ENCODE data around the gene HSPG2.

HSPG2 gene

DNA sequence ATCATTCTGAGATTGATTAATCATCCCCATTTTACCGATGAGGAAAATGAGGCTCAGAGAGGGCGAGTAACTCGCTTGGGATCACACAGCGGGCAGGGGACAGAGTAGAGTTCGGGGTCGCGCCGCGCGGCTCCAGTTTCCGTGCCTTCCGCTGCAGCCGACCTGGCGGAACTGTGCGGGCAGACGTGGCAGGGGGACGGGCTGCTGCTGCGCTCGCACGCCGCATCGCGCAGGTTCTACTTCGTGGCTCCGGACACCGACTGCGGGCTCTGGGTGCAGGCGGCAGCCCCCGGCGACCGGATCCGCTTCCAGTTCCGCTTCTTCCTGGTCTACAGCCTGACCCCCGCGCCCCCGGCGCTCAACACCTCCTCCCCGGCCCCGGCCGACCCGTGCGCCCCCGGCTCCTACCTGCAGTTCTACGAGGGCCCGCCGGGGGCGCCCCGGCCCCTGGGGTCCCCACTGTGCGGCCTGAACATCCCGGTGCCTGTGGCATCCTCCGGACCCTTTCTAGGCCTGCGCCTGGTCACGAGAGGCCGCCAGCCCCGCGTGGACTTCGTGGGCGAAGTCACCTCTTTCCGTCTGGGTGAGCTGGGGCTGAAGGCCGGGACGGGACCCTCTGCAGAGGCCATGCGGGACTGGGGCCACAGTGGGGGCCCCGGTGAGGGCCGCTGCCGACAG lies 122.7 kb downstream of the HSPG2 start:
- Histone ChIP-seq H3K4me3 (ENCODE audit: insufficient read depth, low read depth, low read length) (peak overlapping the region; percentile 49), H3K4me1 (ENCODE audit: control insufficient read depth, insufficient read depth, low read length) (peaks cover 5% of the 10 kb centered on the region), H3K27ac (ENCODE audit: insufficient read depth, low read depth, low read length, poor library complexity, severe bottlenecking) (no peak overlapping the region), H3K27me3 (ENCODE audit: control insufficient read depth, insufficient read depth, low read length, poor library complexity, severe bottlenecking) (peaks cover 9% of the 10 kb centered on the region), H3K36me3 (ENCODE audit: control insufficient read depth, insufficient read depth, low read length) (no peaks in the 10 kb centered on the region), H3K9me3 (ENCODE audit: control insufficient read depth, low read length) (no peaks in the 10 kb centered on the region)
- WGBS, 2 experiments, result 14% methylated on average over 65 of the region's 65 CpGs

DNA sequence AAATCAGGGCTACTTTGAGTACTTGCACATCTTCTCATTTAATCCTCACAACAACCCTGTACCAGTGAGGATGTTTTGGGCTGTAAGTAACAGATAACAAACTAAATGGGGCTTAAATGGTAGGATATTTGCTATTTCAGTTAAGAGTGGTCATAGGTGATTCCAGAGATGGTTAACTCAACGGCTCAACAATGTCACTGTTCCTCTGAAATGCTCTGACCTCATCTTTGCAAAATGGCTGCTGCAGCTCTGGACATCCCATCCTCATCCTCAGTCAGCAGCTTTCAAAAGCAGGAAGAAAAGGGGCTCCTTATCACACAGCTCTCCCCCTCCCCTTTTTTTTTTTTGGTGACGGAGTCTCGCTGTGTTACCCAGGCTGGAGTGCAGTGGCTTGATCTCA lies 123.6 kb downstream of the HSPG2 start:
- 94 to 98% methylated on average over 3 of the region's 3 CpGs for WGBS, 2 experiments
- H3K27me3 ChIP-seq (ENCODE audit: control insufficient read depth, insufficient read depth, low read length, poor library complexity, severe bottlenecking), result peaks cover 9% of the 10 kb centered on the region
- H3K36me3 ChIP-seq (ENCODE audit: control insufficient read depth, insufficient read depth, low read length), result no peaks in the 10 kb centered on the region

DNA sequence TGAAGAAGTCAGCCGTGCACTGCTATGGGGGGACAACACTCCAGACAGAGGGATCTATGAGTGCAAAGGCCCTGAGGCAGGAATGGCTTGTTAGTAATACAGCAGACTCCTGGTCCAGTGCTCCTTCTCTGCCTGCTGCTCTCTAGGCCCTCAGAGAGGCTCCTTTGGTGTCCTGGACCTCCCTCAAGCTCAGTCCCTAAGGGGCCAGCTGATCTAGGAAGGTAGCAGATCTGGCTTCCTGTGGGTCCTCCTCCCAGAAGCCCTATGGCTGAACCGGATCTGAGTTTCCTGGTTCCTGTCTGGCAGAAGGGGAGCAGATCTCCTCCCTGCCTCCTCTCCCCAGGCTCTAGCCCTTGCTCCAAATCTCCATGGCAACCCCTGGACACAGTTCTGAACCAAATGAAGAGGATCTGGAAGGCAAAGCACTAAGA lies 125.2 kb downstream of the HSPG2 start, which contains the start of gene LDLRAD2:
TSS of gene LDLRAD2 (plus strand) at position 391 of the 431 bp plus-strand sequence. CDS start 187 bp downstream, outside the sequence.
- 80 to 85% methylated on average over 2 of the region's 2 CpGs for WGBS, 2 experiments
- H3K27me3 ChIP-seq (ENCODE audit: control insufficient read depth, insufficient read depth, low read length, poor library complexity, severe bottlenecking), result peaks cover 9% of the 10 kb centered on the region
- no peak within 1 kb of the TSS for H3K4me3 ChIP-seq (ENCODE audit: insufficient read depth, low read depth, low read length)
- no peaks in the 10 kb centered on the region for H3K9me3 ChIP-seq (ENCODE audit: control insufficient read depth, low read length)
- no peaks in the 10 kb centered on the region for H3K36me3 ChIP-seq (ENCODE audit: control insufficient read depth, insufficient read depth, low read length)
- H3K27ac ChIP-seq (ENCODE audit: insufficient read depth, low read depth, low read length, poor library complexity, severe bottlenecking), result no peak within 1 kb of the TSS
- peaks cover 5% of the 10 kb centered on the region for H3K4me1 ChIP-seq (ENCODE audit: control insufficient read depth, insufficient read depth, low read length)

More for the DNA sequence above, 123.6 kb downstream of the HSPG2 start:
- Histone ChIP-seq H3K27ac (ENCODE audit: insufficient read depth, low read depth, low read length, poor library complexity, severe bottlenecking) (no peak overlapping the region), H3K9me3 (ENCODE audit: control insufficient read depth, low read length) (no peaks in the 10 kb centered on the region), H3K4me1 (ENCODE audit: control insufficient read depth, insufficient read depth, low read length) (peaks cover 5% of the 10 kb centered on the region), H3K4me3 (ENCODE audit: insufficient read depth, low read depth, low read length) (no peak overlapping the region)

DNA sequence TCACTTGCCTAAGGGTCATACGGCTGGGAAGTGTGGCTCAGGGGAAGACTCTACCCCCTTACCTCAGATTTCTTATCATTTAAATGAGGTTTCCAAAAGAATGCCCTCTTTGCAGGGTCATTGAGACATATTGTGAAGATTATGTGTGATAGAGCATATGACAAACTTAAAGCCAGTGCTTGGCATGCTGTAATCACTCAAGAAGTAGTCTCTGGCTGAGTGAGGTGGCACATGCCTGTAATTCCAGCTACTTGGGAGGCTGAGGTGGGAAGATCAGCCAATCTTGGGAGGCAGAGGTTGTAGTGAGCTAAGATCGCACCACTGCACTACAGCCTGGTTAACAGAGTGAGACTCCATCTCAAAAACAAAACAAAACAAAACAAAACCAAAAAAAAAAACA lies 132.6 kb downstream of the HSPG2 start:
- H3K27me3 ChIP-seq (ENCODE audit: control insufficient read depth, insufficient read depth, low read length, poor library complexity, severe bottlenecking), result no peaks in the 10 kb centered on the region
- no peaks in the 10 kb centered on the region for H3K36me3 ChIP-seq (ENCODE audit: control insufficient read depth, insufficient read depth, low read length)
- no peaks in the 10 kb centered on the region for H3K4me1 ChIP-seq (ENCODE audit: control insufficient read depth, insufficient read depth, low read length)
- H3K9me3 ChIP-seq (ENCODE audit: control insufficient read depth, low read length), result no peaks in the 10 kb centered on the region
- no peak overlapping the region for H3K27ac ChIP-seq (ENCODE audit: insufficient read depth, low read depth, low read length, poor library complexity, severe bottlenecking)
- 73 to 87% methylated on average over 2 of the region's 2 CpGs for WGBS, 2 experiments
- no peak overlapping the region for H3K4me3 ChIP-seq (ENCODE audit: insufficient read depth, low read depth, low read length)

DNA sequence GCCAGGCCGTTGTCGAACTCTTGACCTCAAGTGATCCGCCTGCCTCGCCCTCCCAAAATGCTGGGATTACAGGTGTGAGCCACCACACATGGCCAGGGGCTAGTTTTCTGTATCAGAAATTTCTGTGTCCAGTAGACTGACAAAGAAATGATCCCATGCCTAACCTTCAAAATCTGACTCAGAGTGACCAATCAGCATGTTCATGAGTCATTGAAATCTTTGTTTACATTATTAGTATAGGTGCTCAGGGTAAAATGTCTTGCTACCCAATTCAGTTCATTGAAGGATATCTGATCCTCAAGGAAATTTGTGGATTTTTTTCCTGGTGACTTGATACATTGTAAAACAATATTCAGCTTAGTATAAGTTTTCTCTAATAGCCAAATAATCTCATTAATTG lies 136.0 kb downstream of the HSPG2 start:
- no peak overlapping the region for H3K4me3 ChIP-seq (ENCODE audit: insufficient read depth, low read depth, low read length)
- H3K36me3 ChIP-seq (ENCODE audit: control insufficient read depth, insufficient read depth, low read length), result no peaks in the 10 kb centered on the region
- H3K27me3 ChIP-seq (ENCODE audit: control insufficient read depth, insufficient read depth, low read length, poor library complexity, severe bottlenecking), result no peaks in the 10 kb centered on the region
- no peaks in the 10 kb centered on the region for H3K4me1 ChIP-seq (ENCODE audit: control insufficient read depth, insufficient read depth, low read length)
- 91 to 96% methylated on average over 4 of the region's 4 CpGs for WGBS, 2 experiments
- no peaks in the 10 kb centered on the region for H3K9me3 ChIP-seq (ENCODE audit: control insufficient read depth, low read length)
- H3K27ac ChIP-seq (ENCODE audit: insufficient read depth, low read depth, low read length, poor library complexity, severe bottlenecking), result no peak overlapping the region

DNA sequence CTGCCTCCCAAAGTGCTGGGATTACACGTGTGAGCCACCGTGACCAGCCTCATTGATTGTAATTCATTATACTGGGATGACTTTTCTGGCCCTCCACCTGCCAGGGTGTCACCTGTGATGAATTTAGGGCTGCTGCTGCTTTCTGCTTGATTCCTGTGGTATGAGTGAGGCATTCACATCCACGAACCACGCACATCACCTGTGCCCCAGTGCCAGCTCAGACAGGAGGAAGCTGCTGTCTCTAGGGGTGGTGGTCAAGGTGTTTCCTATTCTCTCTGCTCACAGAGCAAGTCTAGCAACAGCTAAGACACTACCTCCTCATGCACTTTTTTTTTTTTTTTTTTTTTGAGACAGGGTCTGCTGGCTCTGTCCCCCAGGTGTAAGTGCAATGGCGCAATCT lies 137.4 kb downstream of the HSPG2 start:
- Histone ChIP-seq H3K27ac (ENCODE audit: insufficient read depth, low read depth, low read length, poor library complexity, severe bottlenecking) (no peak overlapping the region), H3K4me3 (ENCODE audit: insufficient read depth, low read depth, low read length) (no peak overlapping the region), H3K36me3 (ENCODE audit: control insufficient read depth, insufficient read depth, low read length) (no peaks in the 10 kb centered on the region), H3K27me3 (ENCODE audit: control insufficient read depth, insufficient read depth, low read length, poor library complexity, severe bottlenecking) (no peaks in the 10 kb centered on the region), H3K9me3 (ENCODE audit: control insufficient read depth, low read length) (no peaks in the 10 kb centered on the region), H3K4me1 (ENCODE audit: control insufficient read depth, insufficient read depth, low read length) (no peaks in the 10 kb centered on the region)
- WGBS, 2 experiments, result 87 to 95% methylated on average over 5 of the region's 5 CpGs

DNA sequence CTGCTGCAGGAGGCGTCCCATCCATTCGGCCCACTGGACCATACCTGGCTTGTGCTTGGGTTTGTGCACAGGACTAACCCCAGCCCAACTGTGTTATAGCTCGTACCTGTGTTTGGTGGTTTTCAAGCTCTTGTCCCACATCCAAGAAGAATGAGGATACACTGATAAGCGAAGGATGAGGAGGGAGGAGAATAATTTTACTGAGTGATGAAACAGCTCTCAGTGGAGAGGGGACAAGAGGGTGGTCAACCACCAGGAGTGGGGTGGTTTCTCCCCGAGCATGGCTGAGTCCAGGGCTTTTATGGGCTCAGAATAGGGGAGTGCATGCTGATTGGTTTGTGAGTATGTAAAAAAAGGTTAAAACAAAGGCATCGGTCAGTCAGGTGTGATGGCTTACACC lies 142.0 kb downstream of the HSPG2 start:
- 90 to 95% methylated on average over 6 of the region's 6 CpGs for WGBS, 2 experiments
- no peaks in the 10 kb centered on the region for H3K27me3 ChIP-seq (ENCODE audit: control insufficient read depth, insufficient read depth, low read length, poor library complexity, severe bottlenecking)
- H3K4me3 ChIP-seq (ENCODE audit: insufficient read depth, low read depth, low read length), result no peak overlapping the region
- no peak overlapping the region for H3K27ac ChIP-seq (ENCODE audit: insufficient read depth, low read depth, low read length, poor library complexity, severe bottlenecking)
- no peaks in the 10 kb centered on the region for H3K36me3 ChIP-seq (ENCODE audit: control insufficient read depth, insufficient read depth, low read length)
- H3K9me3 ChIP-seq (ENCODE audit: control insufficient read depth, low read length), result no peaks in the 10 kb centered on the region
- no peaks in the 10 kb centered on the region for H3K4me1 ChIP-seq (ENCODE audit: control insufficient read depth, insufficient read depth, low read length)

DNA sequence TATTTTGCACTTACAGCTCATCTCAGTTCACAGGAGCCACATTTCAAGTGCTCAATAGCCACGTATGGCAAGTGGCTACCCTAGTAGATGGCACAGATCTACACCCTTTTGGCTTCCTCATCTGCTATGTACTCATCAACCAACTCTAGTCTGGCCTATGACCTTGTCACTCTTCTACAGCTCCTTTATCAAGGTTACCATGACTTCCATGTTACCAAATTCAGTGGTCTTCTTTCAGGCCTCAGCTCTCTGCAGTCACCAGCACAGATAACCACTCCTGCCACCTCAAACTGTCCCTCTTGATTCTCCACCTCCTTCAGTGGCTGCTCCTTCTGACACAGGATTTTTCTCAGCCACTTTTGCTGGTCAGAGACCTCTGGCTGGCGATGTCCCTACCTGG lies 142.5 kb downstream of the HSPG2 start:
- Histone ChIP-seq H3K4me1 (ENCODE audit: control insufficient read depth, insufficient read depth, low read length) (no peaks in the 10 kb centered on the region), H3K27me3 (ENCODE audit: control insufficient read depth, insufficient read depth, low read length, poor library complexity, severe bottlenecking) (no peaks in the 10 kb centered on the region), H3K4me3 (ENCODE audit: insufficient read depth, low read depth, low read length) (no peak overlapping the region), H3K27ac (ENCODE audit: insufficient read depth, low read depth, low read length, poor library complexity, severe bottlenecking) (no peak overlapping the region), H3K36me3 (ENCODE audit: control insufficient read depth, insufficient read depth, low read length) (no peaks in the 10 kb centered on the region), H3K9me3 (ENCODE audit: control insufficient read depth, low read length) (no peaks in the 10 kb centered on the region)
- WGBS, 2 experiments, result 88 to 90% methylated on average over 2 of the region's 2 CpGs

DNA sequence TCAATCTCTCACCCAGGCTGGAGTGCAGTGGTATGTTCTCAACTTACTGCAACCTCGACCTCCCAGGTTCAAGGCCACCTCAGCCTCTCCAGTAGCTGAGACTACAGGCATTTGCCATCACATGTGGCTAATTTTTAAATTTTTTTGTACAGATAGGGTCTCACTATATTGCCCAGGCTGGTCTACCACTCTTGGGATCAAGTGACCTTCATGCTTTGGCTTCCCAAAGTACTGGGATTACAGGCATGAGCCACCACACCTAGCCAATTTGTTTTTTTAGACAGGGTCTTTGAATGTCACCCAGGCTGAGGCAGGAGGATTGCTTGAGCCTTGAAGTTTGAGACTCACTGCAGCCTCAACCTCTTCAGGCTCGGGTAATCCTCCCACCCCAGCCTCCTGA lies 144.0 kb downstream of the HSPG2 start:
- H3K36me3 ChIP-seq (ENCODE audit: control insufficient read depth, insufficient read depth, low read length), result no peaks in the 10 kb centered on the region
- no peaks in the 10 kb centered on the region for H3K9me3 ChIP-seq (ENCODE audit: control insufficient read depth, low read length)
- H3K4me3 ChIP-seq (ENCODE audit: insufficient read depth, low read depth, low read length), result no peak overlapping the region
- no peak overlapping the region for H3K27ac ChIP-seq (ENCODE audit: insufficient read depth, low read depth, low read length, poor library complexity, severe bottlenecking)
- H3K27me3 ChIP-seq (ENCODE audit: control insufficient read depth, insufficient read depth, low read length, poor library complexity, severe bottlenecking), result no peaks in the 10 kb centered on the region
- H3K4me1 ChIP-seq (ENCODE audit: control insufficient read depth, insufficient read depth, low read length), result no peaks in the 10 kb centered on the region
- 70 to 92% methylated on average over 2 of the region's 2 CpGs for WGBS, 2 experiments

DNA sequence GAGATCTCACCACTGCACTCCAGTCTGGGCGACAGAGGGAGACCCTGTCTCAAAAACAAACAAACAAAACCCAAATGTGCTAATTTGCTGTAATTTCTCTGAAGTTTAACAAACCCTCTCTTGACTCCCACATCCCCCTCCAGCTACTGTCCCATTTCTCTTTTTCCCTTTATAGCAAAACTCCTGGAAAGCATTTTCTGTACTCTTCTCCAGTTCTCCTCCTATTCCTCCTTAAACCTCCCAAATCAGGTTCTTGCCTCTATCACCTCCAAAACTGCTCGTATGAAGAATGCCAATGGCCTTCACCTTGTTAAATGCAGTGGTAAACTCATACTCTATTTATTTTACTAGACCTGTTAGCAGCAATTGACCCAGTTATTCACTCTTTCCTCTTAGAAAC lies 150.5 kb downstream of the HSPG2 start:
- WGBS, 2 experiments, result 89 to 91% methylated on average over 2 of the region's 2 CpGs
- Histone ChIP-seq H3K9me3 (ENCODE audit: control insufficient read depth, low read length) (no peaks in the 10 kb centered on the region), H3K27me3 (ENCODE audit: control insufficient read depth, insufficient read depth, low read length, poor library complexity, severe bottlenecking) (no peaks in the 10 kb centered on the region), H3K4me3 (ENCODE audit: insufficient read depth, low read depth, low read length) (no peak overlapping the region), H3K27ac (ENCODE audit: insufficient read depth, low read depth, low read length, poor library complexity, severe bottlenecking) (no peak overlapping the region), H3K4me1 (ENCODE audit: control insufficient read depth, insufficient read depth, low read length) (peaks cover under 1% of the 10 kb centered on the region), H3K36me3 (ENCODE audit: control insufficient read depth, insufficient read depth, low read length) (no peaks in the 10 kb centered on the region)
